OCI-LY1 (cell line): ENCODE measurements around the gene ACSL1.

Experiments
- EZH2 ChIP-seq: fragments of 200-600 bp; sonication (generic), shearing (Covaris generic); IDR thresholded peaks from 2 replicates; pipeline ENCODE4 v1.8.0; 2017; ENCODE audit warnings: borderline replicate concordance, mixed run types, mild to moderate bottlenecking, antibody characterized with exemption, low read length, moderate library complexity, mixed read lengths
- TF ChIP-seq, protein P1 (sequence below): fragments of 200-600 bp; sonication (generic), shearing (Covaris generic); IDR thresholded peaks from 2 replicates; pipeline ENCODE4 v1.5.1; 2017; ENCODE audit warnings: mild to moderate bottlenecking, antibody characterized with exemption, low read length, moderate library complexity, mixed read lengths

GRCh38 chr4:184857441-184858121 is 31.8 kb upstream of the ACSL1 start:
- no peak for TF ChIP-seq EZH2
- TF ChIP-seq, protein P1, sequence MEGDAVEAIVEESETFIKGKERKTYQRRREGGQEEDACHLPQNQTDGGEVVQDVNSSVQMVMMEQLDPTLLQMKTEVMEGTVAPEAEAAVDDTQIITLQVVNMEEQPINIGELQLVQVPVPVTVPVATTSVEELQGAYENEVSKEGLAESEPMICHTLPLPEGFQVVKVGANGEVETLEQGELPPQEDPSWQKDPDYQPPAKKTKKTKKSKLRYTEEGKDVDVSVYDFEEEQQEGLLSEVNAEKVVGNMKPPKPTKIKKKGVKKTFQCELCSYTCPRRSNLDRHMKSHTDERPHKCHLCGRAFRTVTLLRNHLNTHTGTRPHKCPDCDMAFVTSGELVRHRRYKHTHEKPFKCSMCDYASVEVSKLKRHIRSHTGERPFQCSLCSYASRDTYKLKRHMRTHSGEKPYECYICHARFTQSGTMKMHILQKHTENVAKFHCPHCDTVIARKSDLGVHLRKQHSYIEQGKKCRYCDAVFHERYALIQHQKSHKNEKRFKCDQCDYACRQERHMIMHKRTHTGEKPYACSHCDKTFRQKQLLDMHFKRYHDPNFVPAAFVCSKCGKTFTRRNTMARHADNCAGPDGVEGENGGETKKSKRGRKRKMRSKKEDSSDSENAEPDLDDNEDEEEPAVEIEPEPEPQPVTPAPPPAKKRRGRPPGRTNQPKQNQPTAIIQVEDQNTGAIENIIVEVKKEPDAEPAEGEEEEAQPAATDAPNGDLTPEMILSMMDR, result no peak
